OCI-LY1 (cell line): ENCODE measurements around the gene GOLGB1.

Experiments used
- EZH2 ChIP-seq: fragments of 200-600 bp; sonication (generic), shearing (Covaris generic); IDR thresholded peaks from 2 replicates; pipeline ENCODE4 v1.8.0; 2017; ENCODE audit warnings: borderline replicate concordance, mixed run types, mild to moderate bottlenecking, antibody characterized with exemption, low read length, moderate library complexity, mixed read lengths
- TF ChIP-seq, protein P1 (sequence below): fragments of 200-600 bp; sonication (generic), shearing (Covaris generic); IDR thresholded peaks from 2 replicates; pipeline ENCODE4 v1.5.1; 2017; ENCODE audit warnings: mild to moderate bottlenecking, antibody characterized with exemption, low read length, moderate library complexity, mixed read lengths

DNA sequence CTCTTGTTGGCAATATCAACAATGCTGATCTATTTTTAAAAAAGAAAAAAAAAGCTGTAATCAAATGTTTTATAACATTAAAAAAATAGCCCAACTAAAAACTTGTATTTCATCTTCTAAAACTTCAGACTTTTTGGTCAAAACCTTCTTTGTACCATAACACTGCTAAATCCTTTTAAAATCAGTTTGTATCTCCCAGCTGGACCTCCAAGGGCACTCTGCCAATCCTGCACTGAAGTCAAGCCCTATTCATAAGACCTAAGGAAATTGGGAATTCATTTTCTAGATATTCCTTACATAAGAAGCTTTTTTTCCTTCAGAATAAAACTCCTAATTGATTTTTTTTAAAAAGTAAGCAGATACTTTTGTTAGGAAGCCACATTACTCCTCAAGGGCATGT is 50.6 kb downstream of the GOLGB1 start:
- TF ChIP-seq, protein P1, sequence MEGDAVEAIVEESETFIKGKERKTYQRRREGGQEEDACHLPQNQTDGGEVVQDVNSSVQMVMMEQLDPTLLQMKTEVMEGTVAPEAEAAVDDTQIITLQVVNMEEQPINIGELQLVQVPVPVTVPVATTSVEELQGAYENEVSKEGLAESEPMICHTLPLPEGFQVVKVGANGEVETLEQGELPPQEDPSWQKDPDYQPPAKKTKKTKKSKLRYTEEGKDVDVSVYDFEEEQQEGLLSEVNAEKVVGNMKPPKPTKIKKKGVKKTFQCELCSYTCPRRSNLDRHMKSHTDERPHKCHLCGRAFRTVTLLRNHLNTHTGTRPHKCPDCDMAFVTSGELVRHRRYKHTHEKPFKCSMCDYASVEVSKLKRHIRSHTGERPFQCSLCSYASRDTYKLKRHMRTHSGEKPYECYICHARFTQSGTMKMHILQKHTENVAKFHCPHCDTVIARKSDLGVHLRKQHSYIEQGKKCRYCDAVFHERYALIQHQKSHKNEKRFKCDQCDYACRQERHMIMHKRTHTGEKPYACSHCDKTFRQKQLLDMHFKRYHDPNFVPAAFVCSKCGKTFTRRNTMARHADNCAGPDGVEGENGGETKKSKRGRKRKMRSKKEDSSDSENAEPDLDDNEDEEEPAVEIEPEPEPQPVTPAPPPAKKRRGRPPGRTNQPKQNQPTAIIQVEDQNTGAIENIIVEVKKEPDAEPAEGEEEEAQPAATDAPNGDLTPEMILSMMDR = no peak
- no peak for TF ChIP-seq EZH2
